Heart left ventricle (tissue), 13 donors: ENCODE measurements around the gene SMAD3.

ENCODE experiments used
- POLR2A ChIP-seq, 2 donors: fragments of 450-650 bp; IDR thresholded peaks; one replicate each; pipeline ENCODE4 v1.6.1; 2017; ENCODE audit warnings: antibody characterized with exemption in 2 of 2, mild to moderate bottlenecking in 2 of 2, moderate library complexity in 2 of 2
- TF ChIP-seq, protein P1 (sequence below), 12 donors: fragments of 200-600 bp; sonication (generic) in 4 of 12; IDR thresholded peaks; one replicate each; pipeline versions ENCODE4 v1.5.0 to v1.8.0; 2018 to 2022; ENCODE audit warnings: antibody characterized with exemption in 12 of 12, mild to moderate bottlenecking in 5 of 12
- donor health status: ischemic (EF 13 %, LVEDD 7.1; RV severe dilation, severe dysfunction).
- donor health status: DM: no; HTN: yes; CAD: no.
- donor health status: DM: no; HTN: no; CAD: no.
- donor health status: ischemic (EF 25% LVEDD 6.9; RV normal size, moderate dysfunction).
- donor health status: ischemic (EF 25% LVEDD 5.7; RV mildly dilated, moderate dysfunction).
- donor health status: ischemic (EF 35%, LVEDD 5.7; RV mildly dilated, moderate dysfunction).
- donor health status: nonischemic (EF 11% LVEDD 7.7; RV severe dilation, severe dysfunction).
- donor health status: DM: yes; HTN: yes; CAD: no.
- donor health status: PGD.
- donor health status: ischemic (EF 29% LVEDD 5.4; RV normal size, mild dysfunction).
- donor health status: nonischemic (EF 23%, LVEDD 6.1; RV moderate dilation, normal function).

DNA sequence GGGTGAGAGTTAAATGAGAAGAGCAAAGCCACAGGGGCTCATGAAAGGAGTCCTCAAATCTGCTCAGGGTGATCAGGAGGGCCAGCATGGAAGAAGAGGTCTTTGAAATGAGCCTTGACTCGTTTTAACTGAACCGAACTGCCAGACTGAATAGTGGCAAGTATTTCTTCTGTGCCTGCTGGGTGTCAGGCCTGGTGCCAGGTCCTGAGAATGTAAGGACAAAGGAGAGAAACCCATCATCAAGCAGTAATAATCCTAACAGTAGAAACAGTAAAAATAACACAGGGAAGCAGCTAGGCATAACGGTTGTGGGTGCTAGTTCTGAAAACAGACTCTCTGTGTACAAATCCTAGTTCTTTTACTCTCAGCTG, 40.4 kb upstream of the SMAD3 start:
- TF ChIP-seq, protein P1, sequence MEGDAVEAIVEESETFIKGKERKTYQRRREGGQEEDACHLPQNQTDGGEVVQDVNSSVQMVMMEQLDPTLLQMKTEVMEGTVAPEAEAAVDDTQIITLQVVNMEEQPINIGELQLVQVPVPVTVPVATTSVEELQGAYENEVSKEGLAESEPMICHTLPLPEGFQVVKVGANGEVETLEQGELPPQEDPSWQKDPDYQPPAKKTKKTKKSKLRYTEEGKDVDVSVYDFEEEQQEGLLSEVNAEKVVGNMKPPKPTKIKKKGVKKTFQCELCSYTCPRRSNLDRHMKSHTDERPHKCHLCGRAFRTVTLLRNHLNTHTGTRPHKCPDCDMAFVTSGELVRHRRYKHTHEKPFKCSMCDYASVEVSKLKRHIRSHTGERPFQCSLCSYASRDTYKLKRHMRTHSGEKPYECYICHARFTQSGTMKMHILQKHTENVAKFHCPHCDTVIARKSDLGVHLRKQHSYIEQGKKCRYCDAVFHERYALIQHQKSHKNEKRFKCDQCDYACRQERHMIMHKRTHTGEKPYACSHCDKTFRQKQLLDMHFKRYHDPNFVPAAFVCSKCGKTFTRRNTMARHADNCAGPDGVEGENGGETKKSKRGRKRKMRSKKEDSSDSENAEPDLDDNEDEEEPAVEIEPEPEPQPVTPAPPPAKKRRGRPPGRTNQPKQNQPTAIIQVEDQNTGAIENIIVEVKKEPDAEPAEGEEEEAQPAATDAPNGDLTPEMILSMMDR (IDR thresholded peaks at IDR 0.05): no peak
- TF ChIP-seq POLR2A (IDR thresholded peaks at IDR 0.05): no peak
